HEK293 (cell line): Measurements from ENCODE around the gene KATNBL1.

Experiments
- CTCF ChIA-PET: fragments of 350-600 bp; formaldehyde crosslinking; extraction: SDS; loops from one replicate; lab custom pipeline; 2021; ENCODE audit warnings: antibody characterized with exemption; lab: Yijun Ruan, JAX
- POLR2A ChIA-PET: fragments of 300-600 bp; formaldehyde crosslinking; extraction: SDS; loops from one replicate; lab custom pipeline; 2020; ENCODE audit warnings: antibody characterized with exemption, inconsistent platforms; lab: Yijun Ruan, JAX
- H3K27ac ChIP-seq: fragments of 200-500 bp; sonication (Bioruptor generic); 2 replicates; pipeline ENCODE4 v1.5.1; 2014; ENCODE audit warnings: low read depth, low read length, control low read depth, inconsistent platforms; ENCODE audit errors: extremely low read depth
- H3K36me3 ChIP-seq, 2 experiments: fragments of 200-500 bp in 1 of 2; sonication (Bioruptor generic) in 1 of 2; 1 replicate in 1 of 2; 2 replicates in 1 of 2; pipeline ENCODE4 v1.5.1; 2014 to 2017; ENCODE audit warnings: inconsistent platforms in 2 of 2, low read length in 2 of 2; ENCODE audit not compliant: control insufficient read depth in 2 of 2, insufficient read depth in 1 of 2
- H3K4me1 ChIP-seq: fragments of 200-500 bp; sonication (Bioruptor generic); 2 replicates; pipeline ENCODE4 v1.5.1; 2014; ENCODE audit warnings: mild to moderate bottlenecking, low read length, inconsistent platforms; ENCODE audit not compliant: control insufficient read depth, insufficient read depth
- H3K4me3 ChIP-seq: 2 replicates; pipeline ENCODE4 v1.5.1; 2011; ENCODE audit warnings: low read depth, mild to moderate bottlenecking, control low read depth, low read length, moderate library complexity
- H3K9me3 ChIP-seq: fragments of 200-500 bp; sonication (Bioruptor generic); 2 replicates; pipeline ENCODE4 v1.5.1; 2014; ENCODE audit warnings: low read depth, low read length, inconsistent platforms; ENCODE audit not compliant: control insufficient read depth, insufficient read depth
- BCL11B ChIP-seq: fragments of 450-650 bp; formaldehyde crosslinking; IDR thresholded peaks from 2 replicates; pipeline ENCODE4 v1.5.1; 2016; ENCODE audit warnings: low read depth, missing biosample characterization, missing genetic modification characterization
- BCL6B ChIP-seq: fragments of 450-650 bp; formaldehyde crosslinking; IDR thresholded peaks from 2 replicates; pipeline ENCODE4 v1.5.1; 2017; ENCODE audit warnings: missing biosample characterization, missing genetic modification characterization
- REST ChIP-seq: fragments of 450-650 bp; formaldehyde crosslinking; IDR thresholded peaks from 2 replicates; pipeline ENCODE4 v1.5.1; 2016; ENCODE audit warnings: missing biosample characterization, missing genetic modification characterization
- ZBTB17 ChIP-seq: fragments of 450-650 bp; formaldehyde crosslinking; IDR thresholded peaks from 2 replicates; pipeline ENCODE4 v1.5.1; 2016; ENCODE audit warnings: missing biosample characterization, missing genetic modification characterization
- ZEB2 ChIP-seq: fragments of 450-650 bp; formaldehyde crosslinking; IDR thresholded peaks from 2 replicates; pipeline ENCODE4 v1.5.1; 2016; ENCODE audit warnings: missing biosample characterization, missing genetic modification characterization
- ZNF112 ChIP-seq: fragments of 450-650 bp; formaldehyde crosslinking; IDR thresholded peaks from 2 replicates; pipeline ENCODE4 v1.5.0; 2017; ENCODE audit warnings: missing biosample characterization, missing genetic modification characterization
- ZNF280D ChIP-seq: fragments of 450-650 bp; formaldehyde crosslinking; IDR thresholded peaks from 2 replicates; pipeline ENCODE4 v1.5.1; 2016; ENCODE audit warnings: missing biosample characterization, missing genetic modification characterization
- ZNF510 ChIP-seq: fragments of 450-650 bp; formaldehyde crosslinking; IDR thresholded peaks from 2 replicates; pipeline ENCODE4 v1.5.1; 2018; ENCODE audit warnings: mild to moderate bottlenecking, missing genetic modification characterization, missing biosample characterization; ENCODE audit not compliant: insufficient replicate concordance
- ZNF664 ChIP-seq: fragments of 450-650 bp; formaldehyde crosslinking; IDR thresholded peaks from 2 replicates; pipeline ENCODE4 v1.5.1; 2016; ENCODE audit warnings: missing biosample characterization, missing genetic modification characterization
- ZNF670 ChIP-seq: fragments of 450-650 bp; formaldehyde crosslinking; IDR thresholded peaks from 2 replicates; pipeline ENCODE4 v1.5.1; 2016; ENCODE audit warnings: missing biosample characterization, missing genetic modification characterization, low read depth
- ZNF776 ChIP-seq: fragments of 450-650 bp; formaldehyde crosslinking; IDR thresholded peaks from 2 replicates; pipeline ENCODE4 v1.5.0; 2017; ENCODE audit warnings: missing biosample characterization, missing genetic modification characterization, borderline replicate concordance
- ZNF837 ChIP-seq: fragments of 450-650 bp; formaldehyde crosslinking; IDR thresholded peaks from 2 replicates; pipeline ENCODE4 v1.5.1; 2016; ENCODE audit warnings: missing biosample characterization, missing genetic modification characterization
- TF ChIP-seq, protein P1 (sequence below): IDR thresholded peaks from 2 replicates; pipeline ENCODE4 v1.6.1; 2011; ENCODE audit warnings: mild to moderate bottlenecking, low read depth, low read length, borderline replicate concordance
- TF ChIP-seq, protein P2 (sequence below): fragments of 450-650 bp; formaldehyde crosslinking; IDR thresholded peaks from 2 replicates; pipeline ENCODE4 v1.5.1; 2016; ENCODE audit warnings: missing biosample characterization, missing genetic modification characterization

Gene KATNBL1

GRCh38 chr15:34160735-34161134, 49.2 kb downstream of the KATNBL1 start (continued):
- TF ChIP-seq ZNF280D, result no peak
- no peak for TF ChIP-seq ZEB2 (tag by site-specific recombination)
- TF ChIP-seq ZNF837 (tag by site-specific recombination), result no peak
- TF ChIP-seq ZNF664 (tag by site-specific recombination), result no peak
- no peak for TF ChIP-seq BCL6B
- TF ChIP-seq ZNF112 (tag by site-specific recombination), result no peak

DNA sequence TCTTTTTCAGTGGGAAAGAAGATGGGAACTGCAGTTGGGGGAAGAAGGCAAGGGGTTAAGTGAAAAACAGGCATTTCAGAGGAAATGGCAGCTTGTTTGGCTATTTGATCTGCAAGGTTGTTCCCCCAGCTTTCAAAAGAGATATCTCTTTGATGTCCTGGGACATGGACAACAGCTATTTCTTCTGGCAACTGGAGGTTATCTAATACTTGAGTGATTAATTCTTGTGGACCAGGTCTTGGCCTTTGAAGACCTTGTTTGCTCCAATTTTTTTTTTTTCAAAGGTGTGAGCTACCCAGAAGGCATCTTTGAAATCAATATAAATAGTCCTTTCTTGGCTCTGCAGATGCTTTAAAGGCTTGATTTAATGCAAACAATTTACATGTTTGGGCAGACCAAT, 51.5 kb downstream of the KATNBL1 start:
- TF ChIP-seq REST (tag by site-specific recombination) (no peak), ZBTB17 (tag by site-specific recombination) (no peak), ZNF510 (no peak), ZNF670 (tag by site-specific recombination) (no peak), BCL11B (no peak), ZNF776 (tag by site-specific recombination) (no peak)
- TF ChIP-seq, protein P1, sequence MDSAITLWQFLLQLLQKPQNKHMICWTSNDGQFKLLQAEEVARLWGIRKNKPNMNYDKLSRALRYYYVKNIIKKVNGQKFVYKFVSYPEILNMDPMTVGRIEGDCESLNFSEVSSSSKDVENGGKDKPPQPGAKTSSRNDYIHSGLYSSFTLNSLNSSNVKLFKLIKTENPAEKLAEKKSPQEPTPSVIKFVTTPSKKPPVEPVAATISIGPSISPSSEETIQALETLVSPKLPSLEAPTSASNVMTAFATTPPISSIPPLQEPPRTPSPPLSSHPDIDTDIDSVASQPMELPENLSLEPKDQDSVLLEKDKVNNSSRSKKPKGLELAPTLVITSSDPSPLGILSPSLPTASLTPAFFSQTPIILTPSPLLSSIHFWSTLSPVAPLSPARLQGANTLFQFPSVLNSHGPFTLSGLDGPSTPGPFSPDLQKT, result no peak
- TF ChIP-seq, protein P2, sequence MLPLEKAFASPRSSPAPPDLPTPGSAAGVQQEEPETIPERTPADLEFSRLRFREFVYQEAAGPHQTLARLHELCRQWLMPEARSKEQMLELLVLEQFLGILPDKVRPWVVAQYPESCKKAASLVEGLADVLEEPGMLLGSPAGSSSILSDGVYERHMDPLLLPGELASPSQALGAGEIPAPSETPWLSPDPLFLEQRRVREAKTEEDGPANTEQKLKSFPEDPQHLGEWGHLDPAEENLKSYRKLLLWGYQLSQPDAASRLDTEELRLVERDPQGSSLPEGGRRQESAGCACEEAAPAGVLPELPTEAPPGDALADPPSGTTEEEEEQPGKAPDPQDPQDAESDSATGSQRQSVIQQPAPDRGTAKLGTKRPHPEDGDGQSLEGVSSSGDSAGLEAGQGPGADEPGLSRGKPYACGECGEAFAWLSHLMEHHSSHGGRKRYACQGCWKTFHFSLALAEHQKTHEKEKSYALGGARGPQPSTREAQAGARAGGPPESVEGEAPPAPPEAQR (tag by site-specific recombination), result no peak
- TF ChIP-seq, all 188 proteins: peak for 0
- H3K4me3 ChIP-seq, result no peak overlapping the region
- no peaks in the 10 kb centered on the region for H3K9me3 ChIP-seq
- H3K27ac ChIP-seq, result no peak overlapping the region
- CTCF ChIA-PET, result no interaction called here
- POLR2A ChIA-PET, result no interaction called here
- H3K36me3 ChIP-seq, result peaks cover 4 to 53% of the 10 kb centered on the region in 2 experiments; a peak in 2 of 3 replicates
- no peaks in the 10 kb centered on the region for H3K4me1 ChIP-seq
